GM18511 (cell line): ENCODE results near the gene KRT14.
"Not testable (repeated sequence)": the region's sequence is repeated elsewhere in the genome, so short reads cannot be mapped to it uniquely, and the experiment has no call there.

ENCODE experiments used
- ATAC-seq: cut with Tn5 transposase; IDR thresholded peaks from one replicate; pipeline ENCODE4 v1.9.1; 2021; ENCODE audit warnings: mild to moderate bottlenecking, moderate library complexity; ENCODE audit not compliant: unreplicated experiment

The KRT14 gene

GRCh38 chr17:41610061-41610517, 23.4 kb upstream of the KRT14 start:
- not testable (repeated sequence) for ATAC-seq

GRCh38 chr17:41606930-41607329, 20.2 kb upstream of the KRT14 start:
- ATAC-seq: not testable (repeated sequence)

GRCh38 chr17:41602524-41602923, 15.8 kb upstream of the KRT14 start:
- ATAC-seq: no peak

GRCh38 chr17:41600318-41600717, 13.6 kb upstream of the KRT14 start:
- no peak for ATAC-seq

- no peak for ATAC-seq
Observed at GRCh38 chr17:41599680-41600079, 13.0 kb upstream of the KRT14 start.

GRCh38 chr17:41595585-41595984, 8.9 kb upstream of the KRT14 start:
- ATAC-seq: no peak

GRCh38 chr17:41594363-41594915, 7.7 kb upstream of the KRT14 start:
- no peak for ATAC-seq

- ATAC-seq: no peak
Observed at GRCh38 chr17:41593306-41593981, 6.7 kb upstream of the KRT14 start.

GRCh38 chr17:41592601-41593305, 6.1 kb upstream of the KRT14 start:
- no peak for ATAC-seq

- ATAC-seq: no peak
Observed at GRCh38 chr17:41589301-41589700, 2.6 kb upstream of the KRT14 start.

- no peak for ATAC-seq
Observed at GRCh38 chr17:41588126-41588810, 1.6 kb upstream of the KRT14 start.

GRCh38 chr17:41585301-41586056, 1.2 kb downstream of the KRT14 start:
- ATAC-seq: no peak

- ATAC-seq: not testable (repeated sequence)
Observed at GRCh38 chr17:41584331-41584927, 2.3 kb downstream of the KRT14 start.

GRCh38 chr17:41583137-41584127, 3.3 kb downstream of the KRT14 start:
- ATAC-seq: no peak

GRCh38 chr17:41582061-41582968, 4.4 kb downstream of the KRT14 start:
- ATAC-seq: not testable (repeated sequence)

- no peak for ATAC-seq
Observed at GRCh38 chr17:41581366-41582060, 5.2 kb downstream of the KRT14 start.

GRCh38 chr17:41580687-41581365, 5.9 kb downstream of the KRT14 start:
- no peak for ATAC-seq
